Fibroblast of upper back skin (primary cell): ENCODE measurements around the gene RAB18.
A peak's percentile ranks its signal among the peaks of the same experiment; 100 is the strongest.
"Not testable (repeated sequence)": the region's sequence is repeated elsewhere in the genome, so short reads cannot be mapped to it uniquely, and the experiment has no call there.

Experiments
- DNase-seq: peaks from one replicate; pipeline ENCODE4 v3.0.0-alpha.2; 2013

Gene RAB18

DNA sequence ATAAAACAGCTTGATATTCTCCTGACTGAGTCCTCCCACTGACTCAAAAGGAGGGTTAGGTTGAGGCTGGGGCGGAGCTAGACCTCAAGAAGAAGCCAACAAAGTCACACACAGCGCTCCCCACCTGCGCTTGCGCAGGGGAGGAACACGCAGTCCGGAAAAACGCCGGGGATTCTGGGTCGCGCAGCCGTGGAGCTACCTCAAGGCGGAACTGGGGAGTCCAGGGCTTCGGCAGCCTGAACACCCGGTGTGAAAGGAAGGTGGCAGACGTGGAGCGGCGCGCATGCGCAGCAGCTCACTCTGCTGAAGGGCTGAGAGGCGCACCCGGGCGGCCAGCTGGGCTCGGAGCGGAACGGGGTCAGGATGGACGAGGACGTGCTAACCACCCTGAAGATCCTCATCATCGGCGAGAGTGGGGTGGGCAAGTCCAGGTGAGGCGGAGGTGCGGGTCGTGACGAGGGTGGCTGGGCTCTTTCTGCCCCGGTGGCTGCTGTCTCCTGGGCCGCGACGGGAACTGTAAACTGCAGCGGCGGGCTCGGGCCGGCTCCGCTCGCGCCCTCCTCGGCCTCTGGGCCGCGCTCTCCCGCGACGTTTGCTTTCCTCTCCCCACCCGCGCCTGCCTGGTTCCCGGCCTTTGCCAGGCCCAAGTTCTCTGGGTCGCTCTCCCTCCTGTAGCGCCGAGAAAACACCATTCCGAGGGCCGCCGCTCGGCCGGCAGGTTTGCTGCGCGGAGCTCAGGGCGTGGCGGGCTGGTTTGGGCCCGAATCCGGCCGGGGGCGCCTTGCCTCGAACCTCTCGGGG is at the start of gene RAB18:
Gene RAB18, plus strand, starts transcription at position 298 of the 801 bp plus-strand sequence. Its CDS starts 66 bp downstream, at position 364.
- peak; percentile 99 for DNase-seq

DNA sequence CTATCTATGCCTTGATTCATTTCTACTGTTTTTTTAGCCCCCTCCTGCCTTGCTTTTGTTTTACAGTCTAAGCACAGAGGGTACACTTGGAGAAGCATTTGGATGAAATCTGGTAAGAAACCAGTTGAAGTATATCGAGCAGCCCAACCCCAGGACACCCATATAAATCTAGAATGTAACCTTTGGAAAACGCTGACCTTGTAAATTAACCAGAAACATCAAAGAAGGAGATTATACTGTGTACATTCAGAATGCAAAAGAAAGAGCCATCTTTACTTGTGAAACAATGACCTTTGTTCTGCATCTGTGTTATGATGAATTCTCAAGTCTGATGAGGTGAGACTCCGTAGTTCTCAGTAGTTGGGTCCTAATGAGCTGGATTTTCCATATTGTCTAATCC is 49.3 kb upstream of the RAB18 start:
- no peak for DNase-seq

DNA sequence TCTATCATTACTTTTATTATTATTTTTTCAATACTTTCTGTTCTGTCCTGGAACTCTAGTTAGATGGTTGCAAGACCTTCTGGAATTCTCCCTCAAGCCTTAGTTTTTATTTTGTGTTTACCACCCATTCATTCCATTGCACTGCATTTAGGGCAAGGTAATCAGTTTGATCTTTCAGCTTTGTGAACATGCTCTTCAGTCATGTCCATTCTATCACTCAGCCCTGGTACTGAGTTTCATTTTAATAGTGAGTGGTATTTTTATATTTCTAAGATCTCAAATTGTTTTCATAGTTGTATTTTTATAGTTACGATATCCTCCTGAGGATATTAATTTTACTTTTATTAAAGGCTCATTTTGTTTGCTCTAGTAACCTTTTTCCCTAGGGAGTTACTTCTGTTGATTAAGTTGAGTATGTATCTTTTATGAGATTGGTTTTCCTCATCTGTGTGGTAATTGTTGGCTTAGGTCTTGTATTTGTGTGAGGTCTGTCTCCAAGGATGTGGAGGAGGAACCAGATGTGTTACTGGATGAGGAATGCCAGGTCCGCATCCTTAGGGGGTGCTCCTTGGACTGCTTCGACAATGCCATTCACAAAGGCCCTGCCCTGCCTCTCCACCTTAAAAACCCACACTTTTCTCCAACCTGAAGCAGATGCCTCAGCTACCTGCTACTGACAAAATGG is 46.7 kb upstream of the RAB18 start:
- no peak for DNase-seq

DNA sequence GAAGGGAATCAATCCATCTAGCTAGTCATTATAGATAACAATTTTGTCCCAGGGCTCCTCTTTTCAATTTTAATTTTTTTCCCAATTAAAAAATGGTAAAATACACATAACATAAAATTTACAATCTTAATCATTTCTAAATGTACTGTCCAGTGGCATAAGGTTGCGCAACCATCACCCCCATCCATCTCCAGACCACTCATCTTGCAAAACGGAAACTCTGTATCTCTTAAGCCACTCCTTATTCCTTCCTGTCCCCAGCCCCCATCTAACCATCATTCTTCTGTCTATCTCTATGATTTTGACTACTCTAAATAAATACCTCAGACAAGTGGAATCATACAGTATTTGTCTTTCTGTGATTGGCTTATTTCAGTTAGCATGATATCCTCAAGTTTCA is 46.1 kb upstream of the RAB18 start:
- no peak for DNase-seq

DNA sequence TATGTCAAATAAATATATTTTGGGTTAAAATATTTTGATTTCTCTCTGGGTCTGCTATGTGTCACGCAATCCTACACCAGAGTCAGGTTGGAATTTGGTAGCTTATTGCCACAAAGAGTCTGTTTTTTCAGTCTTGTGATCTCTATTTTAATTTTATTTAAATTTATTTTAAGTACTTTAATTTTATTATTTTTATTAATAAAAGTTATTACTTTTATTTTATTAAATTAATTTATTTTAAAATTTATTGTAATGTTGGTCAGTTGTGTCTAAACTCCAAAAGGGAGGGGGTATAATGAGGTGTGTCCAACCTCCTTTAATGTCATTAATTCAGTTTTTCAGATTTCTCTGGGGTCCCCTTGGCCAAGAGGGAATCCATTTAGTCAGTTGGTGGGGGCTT is 42.8 kb upstream of the RAB18 start:
- no peak for DNase-seq

DNA sequence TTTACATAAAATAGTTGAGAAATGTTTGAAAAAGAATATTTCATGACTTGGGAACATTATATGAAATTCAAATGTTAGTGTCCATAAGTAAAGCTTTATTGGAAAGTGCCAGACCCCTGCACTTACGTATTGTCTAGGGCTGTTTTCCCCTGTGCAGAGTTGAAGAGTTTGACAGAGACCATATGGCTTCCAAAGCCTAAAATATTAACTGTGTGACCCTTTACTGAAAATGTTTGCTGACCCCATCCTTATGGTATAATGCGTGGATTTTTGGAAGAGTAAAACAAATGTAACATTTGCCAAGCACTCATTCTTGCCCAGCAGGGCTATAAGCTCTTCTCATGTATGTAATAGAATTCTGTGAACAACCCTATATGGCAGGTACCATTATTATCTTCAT is 40.1 kb upstream of the RAB18 start:
- no peak for DNase-seq

DNA sequence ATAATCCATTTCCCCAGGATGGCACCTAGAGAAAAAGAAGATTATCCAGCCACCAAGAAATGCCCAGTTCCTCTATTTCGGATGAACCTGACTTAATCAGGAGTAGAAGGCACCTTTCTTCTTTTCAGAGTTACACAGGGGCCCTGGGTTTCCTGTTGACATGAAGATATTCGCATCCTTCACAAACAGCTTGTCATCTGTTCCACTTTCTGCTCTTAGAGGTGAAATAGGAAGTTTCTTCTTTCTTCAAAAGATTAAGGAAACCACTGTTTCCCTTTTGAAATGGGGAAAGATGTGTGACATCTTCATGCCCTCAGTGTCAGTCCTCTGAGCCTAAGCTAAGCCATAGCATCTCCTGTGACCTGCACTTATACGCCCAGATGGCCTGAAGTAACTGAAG is 39.1 kb upstream of the RAB18 start:
- no peak for DNase-seq

DNA sequence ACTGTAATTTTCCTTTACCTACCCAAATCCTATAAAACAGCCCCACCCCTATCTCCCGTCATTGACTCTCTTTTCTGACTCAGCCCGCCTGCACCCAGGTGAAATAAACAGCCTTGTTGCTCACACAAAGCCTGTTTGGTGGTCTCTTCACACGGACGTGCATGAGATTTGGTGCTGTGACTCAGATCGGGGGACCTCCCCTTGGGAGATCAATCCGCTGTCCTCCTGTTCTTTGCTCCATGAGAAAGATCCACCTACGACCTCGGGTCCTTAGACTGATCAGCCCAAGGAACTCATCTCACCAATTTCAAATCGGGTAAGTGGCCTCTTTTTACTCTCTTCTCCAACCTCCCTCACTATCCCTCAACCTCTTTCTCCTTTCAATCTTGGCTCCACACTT is 38.5 kb upstream of the RAB18 start:
- DNase-seq: not testable (repeated sequence)

DNA sequence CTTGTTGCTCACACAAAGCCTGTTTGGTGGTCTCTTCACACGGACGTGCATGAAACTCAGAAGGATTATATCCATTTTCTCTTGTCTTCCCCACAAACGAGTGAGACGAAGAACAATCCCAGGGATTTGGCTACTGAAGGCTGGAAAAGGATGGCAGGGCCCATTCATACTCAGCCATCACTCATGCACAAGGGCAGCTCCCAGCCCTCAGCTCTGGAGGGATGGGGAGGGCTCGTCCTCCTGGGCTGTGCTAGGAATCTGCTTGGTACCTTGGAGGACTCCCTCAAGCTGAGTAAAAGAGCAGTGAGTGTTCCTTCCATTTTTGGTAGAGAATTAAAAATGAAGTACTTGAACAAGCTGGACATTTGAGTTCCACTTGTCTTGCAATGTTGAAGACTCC is 33.2 kb upstream of the RAB18 start:
- no peak for DNase-seq

DNA sequence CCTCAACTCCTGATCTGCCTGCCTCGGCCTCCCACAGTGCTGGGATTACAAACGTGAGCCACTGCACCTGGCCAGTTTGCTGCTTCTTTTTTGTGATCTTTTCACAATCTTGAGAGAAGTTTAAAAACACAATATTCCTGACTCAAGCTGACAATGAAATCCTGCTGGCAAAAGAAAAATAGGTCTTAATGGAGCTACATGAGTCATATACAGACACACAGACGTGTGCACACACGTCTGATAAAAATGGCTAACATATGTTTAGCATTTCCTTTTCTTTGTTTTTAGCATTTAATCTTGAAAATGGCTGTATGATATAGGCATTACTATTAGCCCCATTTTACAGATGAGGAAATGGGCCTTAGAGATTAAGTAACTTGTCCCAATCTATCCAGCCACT is 29.4 kb upstream of the RAB18 start:
- DNase-seq: peak; percentile 8

DNA sequence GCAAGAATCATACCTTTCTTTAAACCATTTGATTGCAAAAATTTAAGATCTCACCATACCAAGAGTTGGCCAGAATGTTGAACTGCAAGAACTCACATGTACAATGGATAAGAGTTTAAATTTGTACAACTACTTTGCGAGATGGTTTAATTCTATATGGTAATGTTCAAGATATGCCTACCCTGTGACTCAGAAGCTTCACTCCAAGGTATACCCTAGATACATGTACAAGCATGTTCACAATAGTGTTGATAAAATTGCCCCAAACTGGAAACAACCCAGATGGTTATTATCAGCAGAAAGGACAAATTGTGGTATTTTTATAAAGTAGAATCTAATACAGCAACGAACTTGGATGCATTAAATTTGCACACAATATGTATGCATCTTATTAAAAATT is 25.1 kb upstream of the RAB18 start:
- DNase-seq: no peak

DNA sequence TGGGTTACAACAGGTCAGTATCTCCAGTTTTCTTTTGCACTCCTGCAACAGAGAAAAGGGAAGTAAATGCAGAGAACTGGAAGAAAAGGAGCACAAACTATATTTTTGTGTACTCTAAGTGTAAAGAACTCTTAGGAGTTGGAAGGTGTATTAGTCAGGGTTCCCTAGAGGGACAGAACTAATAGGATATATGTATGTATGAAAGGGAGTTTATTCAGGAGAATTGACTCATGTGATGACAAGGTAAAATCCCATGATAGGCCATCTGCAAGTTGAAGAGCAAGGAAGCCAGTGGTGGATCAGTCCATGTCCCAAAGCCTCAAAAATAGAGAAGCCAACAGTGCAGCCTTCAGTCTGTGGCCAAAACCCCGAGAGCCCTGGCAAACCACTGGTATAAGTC is 22.6 kb upstream of the RAB18 start:
- no peak for DNase-seq

DNA sequence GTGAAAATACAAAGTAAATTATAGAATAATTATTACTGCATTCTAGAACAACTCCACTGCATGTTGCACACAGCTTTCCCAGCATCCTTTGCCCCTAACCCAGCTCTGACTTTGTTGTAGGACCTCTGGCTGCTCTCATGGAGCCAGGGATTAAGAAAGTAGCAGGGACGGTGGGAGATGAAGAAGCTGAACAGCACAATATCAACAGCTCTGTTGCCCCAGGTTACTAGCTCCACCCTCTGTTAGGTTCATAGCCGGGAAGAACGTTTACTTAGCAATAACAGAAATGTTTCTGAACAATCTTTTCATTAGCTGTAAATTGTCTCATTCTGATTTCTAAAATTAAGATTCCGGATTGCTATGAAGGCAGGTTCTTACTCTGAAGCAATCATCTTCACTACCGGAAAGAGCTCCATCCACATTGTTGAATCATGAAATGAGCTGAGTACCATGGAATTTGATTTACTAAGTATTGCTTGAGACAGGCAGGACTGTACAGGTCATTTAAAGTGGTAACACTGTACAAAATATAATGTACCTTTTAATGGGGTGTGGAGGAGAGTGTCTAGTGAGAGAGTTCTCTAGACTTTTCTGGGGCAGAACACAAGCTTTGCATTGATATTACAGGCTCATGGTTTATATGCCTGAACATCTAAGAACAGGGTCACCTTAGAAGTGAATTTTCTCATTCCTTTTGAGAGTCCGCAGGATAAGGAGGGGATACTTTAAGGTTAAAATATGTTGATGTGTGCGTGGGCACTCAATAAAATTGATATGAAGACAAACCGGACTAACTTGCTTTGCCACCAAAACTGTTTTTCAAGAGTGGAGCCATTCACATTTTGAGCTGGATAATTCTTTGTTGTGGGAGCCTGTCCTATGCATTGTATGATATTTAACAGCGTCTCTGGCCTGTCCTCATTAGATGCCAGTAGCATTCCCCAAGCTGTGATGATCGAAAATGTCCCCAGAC is 20.8 kb upstream of the RAB18 start:
- DNase-seq: peak; percentile 33

DNA sequence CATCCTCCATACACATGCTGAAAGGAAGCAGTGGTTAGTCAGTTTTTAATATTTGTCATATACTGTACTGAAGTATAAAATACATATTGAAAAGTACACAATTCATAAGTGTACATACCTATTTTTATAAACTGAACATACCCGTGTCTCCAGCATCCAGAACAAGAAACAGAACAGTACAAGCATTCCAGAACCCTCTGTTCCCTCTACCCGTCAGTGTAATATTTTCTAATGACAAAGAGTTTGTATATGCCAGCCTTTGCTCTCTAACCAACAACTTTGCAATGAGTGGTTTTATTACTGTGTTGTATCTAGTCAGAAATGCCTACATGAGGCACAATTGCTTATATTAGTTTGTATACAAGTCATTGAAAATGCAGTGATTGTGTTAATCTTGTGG is 18.7 kb upstream of the RAB18 start:
- DNase-seq: no peak

DNA sequence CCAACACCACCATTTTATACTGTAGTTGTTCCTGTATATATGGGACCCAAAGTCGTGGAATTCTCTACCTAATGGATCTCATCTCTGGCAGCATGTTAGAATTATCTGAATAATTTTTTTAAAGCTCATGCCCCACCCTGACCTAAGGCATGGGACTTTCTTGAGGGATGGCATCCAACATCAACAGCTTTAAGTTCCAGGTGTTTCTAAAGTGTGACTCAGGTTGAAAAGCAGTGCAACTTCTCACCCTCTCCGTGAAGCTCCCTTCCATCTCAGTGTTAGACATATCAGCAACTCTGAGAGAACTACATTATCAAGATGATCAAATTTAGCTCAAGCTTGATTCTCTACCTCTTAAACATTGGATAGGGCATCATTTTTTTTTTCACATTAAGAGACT is 18.1 kb upstream of the RAB18 start:
- DNase-seq: no peak

DNA sequence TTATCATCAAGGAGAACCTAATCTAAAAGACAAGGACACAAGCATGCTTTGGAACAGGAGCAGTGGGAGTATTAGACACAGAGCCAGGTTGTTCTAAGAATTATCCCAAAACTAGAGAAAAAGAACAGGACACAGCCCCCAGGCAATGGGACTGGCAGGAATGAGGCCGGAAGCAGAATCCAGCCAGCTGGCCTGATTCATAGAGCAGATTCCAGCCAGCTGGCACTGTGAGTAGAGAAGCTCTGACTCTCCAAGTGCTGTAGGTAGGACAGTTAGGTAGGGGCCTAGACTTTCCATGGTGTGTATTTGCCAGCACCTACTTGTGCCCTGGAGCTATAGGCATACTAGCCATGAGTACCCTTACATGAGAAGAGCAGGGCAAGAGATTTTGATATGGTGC is 13.3 kb upstream of the RAB18 start:
- no peak for DNase-seq

DNA sequence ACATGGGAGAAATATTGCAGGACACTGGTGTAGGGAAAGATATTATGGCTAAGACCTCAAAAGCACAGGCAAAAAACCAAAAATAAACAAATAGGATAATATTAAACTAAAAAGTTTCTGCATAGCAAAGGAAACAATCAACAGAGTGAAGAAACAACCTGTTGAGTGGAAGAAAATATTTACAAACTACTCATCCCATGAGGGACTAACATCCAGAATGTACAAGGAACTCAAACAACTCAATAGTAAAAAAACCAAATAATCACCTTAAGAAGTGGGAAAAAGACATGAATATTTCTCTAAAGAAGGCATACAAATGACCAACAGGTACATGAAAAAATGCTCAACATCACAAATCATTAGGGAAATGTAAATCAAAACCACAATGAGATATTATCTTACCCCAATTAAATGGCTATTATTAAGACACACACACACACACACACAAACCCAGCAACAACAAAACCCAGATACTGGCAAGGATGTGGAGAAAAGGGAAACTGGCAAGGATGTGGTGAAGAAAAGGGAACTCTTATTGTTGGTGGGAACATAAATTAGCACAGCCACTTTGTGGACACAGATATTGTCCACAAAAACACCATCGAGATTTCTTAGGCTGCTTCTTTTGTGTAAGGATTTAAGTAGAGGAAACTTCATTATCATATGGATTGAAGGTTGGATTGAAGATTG is 9.8 kb upstream of the RAB18 start:
- DNase-seq: no peak

DNA sequence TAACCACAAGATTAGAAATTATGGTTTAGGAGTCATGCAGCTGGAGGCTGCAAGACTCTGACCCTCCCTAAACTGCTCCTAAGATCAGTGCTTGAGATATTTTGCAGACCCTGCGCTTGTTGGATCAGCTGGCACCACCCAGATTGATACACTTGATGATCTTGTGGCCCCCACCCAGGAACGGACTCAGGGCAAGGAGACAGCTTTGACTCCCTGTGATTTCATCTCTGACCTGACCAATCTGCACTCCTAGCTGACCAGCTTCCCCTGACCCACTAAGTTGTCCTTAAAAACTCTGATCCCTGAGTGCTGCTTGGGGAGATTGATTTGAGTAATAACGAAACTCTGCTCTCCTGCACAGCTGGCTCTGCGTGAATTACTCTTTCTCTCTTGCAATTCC is 8.0 kb upstream of the RAB18 start:
- DNase-seq: no peak

DNA sequence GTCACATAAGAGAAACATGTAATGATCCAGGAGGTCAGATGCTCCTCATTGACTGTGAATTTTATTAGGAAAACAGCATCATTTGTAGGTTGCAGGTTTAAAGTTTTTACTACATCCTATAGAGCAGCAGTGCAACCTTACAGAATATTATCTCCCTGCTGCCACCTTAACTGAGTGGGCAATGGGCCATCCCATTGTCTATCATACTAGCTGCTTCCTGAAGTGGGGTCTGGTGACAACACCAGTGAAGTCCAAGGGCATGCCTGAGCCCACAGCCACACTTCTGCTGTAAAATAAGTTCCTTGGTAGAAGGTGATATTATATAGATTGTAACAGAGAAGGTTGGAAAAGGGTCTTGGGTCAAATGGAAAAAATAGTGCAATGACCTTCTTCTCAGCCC is 4.0 kb upstream of the RAB18 start:
- DNase-seq: no peak

DNA sequence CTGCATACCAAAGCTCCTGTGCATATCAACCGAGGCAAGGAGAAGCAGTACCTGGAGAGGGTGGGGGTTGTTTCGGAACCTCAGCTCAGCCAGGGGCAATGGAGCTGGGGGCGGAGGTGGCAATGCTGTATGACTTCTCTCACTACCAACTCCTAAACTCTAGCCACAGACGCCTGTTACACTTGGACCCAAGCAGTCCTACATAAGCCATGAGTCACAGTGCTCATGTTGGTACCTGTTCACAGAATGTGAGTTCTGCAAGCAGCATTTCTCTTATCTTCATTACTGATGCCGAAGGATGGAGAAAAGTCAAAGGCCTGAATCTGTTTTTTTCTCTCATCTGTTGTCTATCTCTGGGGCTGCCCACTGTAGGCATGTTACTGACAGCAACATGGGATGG is 3.2 kb upstream of the RAB18 start:
- DNase-seq: no peak

DNA sequence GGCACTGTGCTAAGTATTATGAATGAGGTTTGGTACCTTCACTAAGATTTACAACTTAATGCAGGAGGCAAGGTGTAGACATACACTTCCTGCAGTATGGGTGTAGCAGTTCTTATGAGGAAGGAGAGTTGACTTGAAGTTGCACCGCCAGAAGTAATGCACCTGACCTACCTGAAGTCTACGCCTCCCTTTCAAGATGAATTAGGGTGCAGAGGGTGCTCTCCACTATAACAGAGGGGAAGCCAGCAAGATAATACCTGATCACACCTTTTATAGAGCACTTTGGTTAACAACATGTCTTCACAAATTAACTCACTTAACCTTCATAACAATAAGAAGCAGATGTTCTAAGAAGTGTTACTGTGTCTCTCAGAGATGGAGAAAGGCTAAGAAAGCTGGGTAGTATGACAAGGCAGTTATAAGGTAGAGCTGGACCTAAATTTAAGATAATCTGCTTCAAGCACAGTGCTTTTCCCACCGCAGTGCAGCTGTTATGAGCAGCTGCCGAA is 552 bp upstream of the RAB18 start:
- no peak for DNase-seq

DNA sequence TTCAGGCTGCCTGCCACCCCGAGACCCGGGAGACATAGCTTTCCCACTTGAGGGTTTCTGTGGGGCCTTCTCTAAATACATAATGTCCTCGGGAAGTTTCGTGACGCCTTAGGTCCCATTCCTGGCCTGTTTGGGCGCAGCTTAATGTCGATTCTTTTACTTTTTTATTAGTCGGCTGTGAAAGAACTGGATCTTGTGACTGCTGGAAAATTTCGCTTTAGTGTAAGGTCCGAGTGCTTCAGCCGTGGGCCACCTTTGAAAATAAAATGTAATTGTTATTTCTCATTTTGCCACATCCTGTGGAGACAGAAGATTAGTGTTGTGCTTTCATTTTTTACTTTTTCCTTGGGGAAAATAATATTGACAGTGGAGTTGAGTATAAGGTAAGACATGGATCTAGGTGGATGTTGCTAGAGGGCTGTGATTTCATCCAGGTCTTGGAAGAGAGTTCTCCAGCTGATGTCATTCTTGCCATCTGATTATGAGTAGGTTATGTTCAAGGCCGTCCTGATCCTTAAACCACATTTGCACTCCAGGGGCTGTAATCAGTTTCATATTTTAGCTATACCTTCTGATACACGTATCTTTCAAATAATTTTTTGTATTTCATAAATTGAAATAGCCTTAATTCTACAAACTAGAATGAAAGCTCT is 830 bp downstream of the RAB18 start:
- no peak for DNase-seq
